ENCODE data around the gene FAM124B.
A peak's percentile ranks its signal among the peaks of the same experiment; 100 is the strongest.

The FAM124B gene

GRCh38 chr2:224369028-224369632 is 32.8 kb downstream of the FAM124B start:
- peak; percentile 48 for TF ChIP-seq CTCF (IDR thresholded peaks at IDR 0.05)
- no peak overlapping the region for H3K27ac ChIP-seq
- no peak for DNase-seq (ENCODE audit: low spot score)
- H3K4me3 ChIP-seq: no peak overlapping the region

DNA sequence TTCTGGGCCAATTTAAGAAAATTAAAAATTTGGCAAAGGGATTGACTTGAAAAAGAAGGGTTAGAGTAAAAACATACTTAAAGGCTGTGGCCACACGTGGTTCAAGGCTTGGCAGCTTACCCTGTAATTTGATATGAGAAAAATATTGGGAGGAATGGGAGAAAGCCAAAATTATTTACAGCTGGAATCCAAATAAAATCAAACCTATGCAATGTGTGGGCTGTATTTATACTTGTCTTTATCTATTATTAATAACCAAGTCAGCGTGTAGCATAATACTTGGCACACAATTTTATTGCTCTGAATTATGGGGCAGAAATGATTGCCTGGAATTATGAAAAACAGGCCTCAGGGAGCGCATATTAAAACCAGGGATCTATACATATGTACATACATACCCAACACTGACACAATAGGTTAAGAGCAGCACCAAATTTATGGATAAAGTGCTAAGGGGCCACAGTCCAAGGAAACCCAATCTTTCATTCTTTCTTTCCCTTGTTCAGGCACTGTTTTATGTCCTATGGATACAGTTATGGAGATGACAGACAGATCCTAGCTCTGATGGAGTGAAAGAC is 35.6 kb downstream of the FAM124B start:
- no peak overlapping the region for H3K4me3 ChIP-seq
- TF ChIP-seq CTCF (IDR thresholded peaks at IDR 0.05): no peak
- H3K27ac ChIP-seq: no peak overlapping the region
- no peak for DNase-seq (ENCODE audit: low spot score)

GRCh38 chr2:224365331-224365730 is 36.6 kb downstream of the FAM124B start:
- Histone ChIP-seq H3K4me3 (no peak overlapping the region), H3K27ac (no peak overlapping the region)
- DNase-seq (ENCODE audit: low spot score): no peak
- TF ChIP-seq CTCF (IDR thresholded peaks at IDR 0.05): no peak

GRCh38 chr2:224363281-224363680 is 38.6 kb downstream of the FAM124B start:
- H3K27ac ChIP-seq: no peak overlapping the region
- no peak for TF ChIP-seq CTCF (IDR thresholded peaks at IDR 0.05)
- no peak for DNase-seq (ENCODE audit: low spot score)
- H3K4me3 ChIP-seq: no peak overlapping the region

DNA sequence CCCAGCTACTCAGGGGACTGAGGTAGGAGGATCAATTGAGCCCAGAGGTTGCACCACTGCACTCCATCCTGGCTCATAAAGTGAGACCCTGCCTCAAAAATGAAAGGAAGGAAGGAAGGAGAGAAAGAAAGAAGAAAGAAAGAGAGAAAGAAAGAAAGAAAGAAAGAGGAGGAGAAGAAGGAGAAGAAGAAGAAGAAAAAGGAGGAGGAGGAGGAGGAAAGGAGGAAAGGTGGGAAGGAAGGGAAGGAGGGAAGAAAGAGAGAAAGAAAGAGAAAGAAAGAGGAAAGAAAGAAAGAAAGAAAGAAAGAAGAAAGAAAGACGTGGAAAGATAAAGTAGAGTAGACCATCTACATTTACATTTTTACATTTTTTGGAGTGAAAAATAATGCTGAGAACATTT is 39.8 kb downstream of the FAM124B start:
- TF ChIP-seq CTCF (IDR thresholded peaks at IDR 0.05): no peak
- H3K27ac ChIP-seq: no peak overlapping the region
- no peak overlapping the region for H3K4me3 ChIP-seq
- no peak for DNase-seq (ENCODE audit: low spot score)

DNA sequence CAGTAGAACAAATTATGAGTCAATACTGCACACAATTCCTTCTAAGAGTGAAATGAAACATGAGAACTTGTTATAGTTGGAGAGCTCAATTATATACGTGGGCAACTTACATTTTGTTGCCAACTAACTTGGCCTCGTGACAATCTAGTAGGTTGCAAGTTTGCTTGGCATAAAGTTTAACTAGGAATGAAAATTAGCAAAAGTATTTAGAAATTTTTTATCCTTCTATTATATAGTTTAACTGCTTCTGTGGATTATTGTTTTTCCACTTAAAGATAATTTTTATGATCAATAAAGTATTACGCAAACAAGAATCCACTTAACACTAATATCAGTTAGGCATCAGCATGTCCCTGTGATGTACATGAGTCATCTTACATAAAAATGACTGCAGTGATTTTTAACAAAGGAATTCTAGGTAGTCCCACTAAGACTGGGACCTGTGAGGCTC is 41.1 kb downstream of the FAM124B start:
- H3K4me3 ChIP-seq: no peak overlapping the region
- H3K27ac ChIP-seq: no peak overlapping the region
- no peak for DNase-seq (ENCODE audit: low spot score)
- no peak for TF ChIP-seq CTCF (IDR thresholded peaks at IDR 0.05)

DNA sequence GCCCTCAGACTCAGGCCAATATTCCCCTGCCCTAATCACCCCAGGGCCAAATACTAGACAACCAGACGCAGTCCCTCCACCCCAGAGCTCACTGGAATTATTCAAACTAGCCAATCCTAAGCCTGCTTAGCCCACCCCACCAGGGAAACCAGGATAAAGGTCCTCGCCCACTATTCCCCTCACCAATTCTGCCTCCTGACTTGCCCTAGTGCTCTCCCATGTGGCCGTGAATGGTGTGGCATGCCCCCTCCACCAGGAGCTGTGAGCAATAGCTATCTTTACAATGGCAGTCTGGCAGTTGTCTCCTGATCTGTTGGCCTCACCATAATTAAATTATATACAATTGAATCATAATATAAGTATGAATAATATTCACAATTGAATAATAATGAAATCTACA is 42.3 kb downstream of the FAM124B start:
- no peak overlapping the region for H3K4me3 ChIP-seq
- no peak for DNase-seq (ENCODE audit: low spot score)
- TF ChIP-seq CTCF (IDR thresholded peaks at IDR 0.05): no peak

More for the DNA sequence above, 42.3 kb downstream of the FAM124B start:
- H3K27ac ChIP-seq: no peak overlapping the region

Measured in coronary artery (tissue), 2 donors.